Cerebellar nuclear complex (tissue), 1 donor: Measurements from ENCODE around the gene HCN4.
A peak's percentile ranks its signal among the peaks of the same experiment; 100 is the strongest.

Experiments used
- DNase-seq, 2 experiments: peaks; one replicate each; lab custom pipeline; 2025; lab: John Stamatoyannopoulos, UW

HCN4 gene

GRCh38 chr15:73296609-73297353, 72.0 kb downstream of the HCN4 start:
- DNase-seq, result no peak

DNA sequence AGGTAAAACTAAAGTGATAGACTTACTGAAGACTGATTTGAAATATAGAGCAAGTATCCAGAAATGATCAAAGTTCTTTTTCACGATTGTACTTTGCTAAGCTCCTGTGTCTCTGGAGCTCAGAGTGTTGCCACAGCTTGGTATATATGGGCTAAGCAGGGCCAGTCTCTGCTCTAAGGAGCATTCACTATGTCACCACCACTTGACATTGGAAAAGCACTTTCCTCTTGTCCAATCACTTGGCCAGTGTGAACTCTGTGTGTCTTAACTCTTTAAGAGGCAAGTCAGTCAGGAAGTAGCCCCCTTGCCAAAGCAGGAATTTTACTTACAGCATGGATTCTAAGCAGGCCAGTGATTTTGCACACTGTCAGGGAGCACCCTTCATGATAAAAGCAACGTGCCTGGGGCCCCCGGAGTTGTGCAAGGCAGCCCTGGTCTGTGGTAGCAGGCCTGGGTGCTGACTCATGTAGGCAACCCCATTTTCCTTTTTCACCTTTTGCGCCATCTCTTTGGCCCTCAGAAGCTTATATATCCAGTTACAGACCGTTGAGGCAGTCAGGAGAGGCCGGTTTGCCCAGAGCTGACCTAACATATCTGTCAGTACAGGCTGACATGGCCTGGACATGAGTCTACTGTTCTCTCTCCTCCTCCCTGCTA, 73.0 kb downstream of the HCN4 start:
- no peak for DNase-seq

DNA sequence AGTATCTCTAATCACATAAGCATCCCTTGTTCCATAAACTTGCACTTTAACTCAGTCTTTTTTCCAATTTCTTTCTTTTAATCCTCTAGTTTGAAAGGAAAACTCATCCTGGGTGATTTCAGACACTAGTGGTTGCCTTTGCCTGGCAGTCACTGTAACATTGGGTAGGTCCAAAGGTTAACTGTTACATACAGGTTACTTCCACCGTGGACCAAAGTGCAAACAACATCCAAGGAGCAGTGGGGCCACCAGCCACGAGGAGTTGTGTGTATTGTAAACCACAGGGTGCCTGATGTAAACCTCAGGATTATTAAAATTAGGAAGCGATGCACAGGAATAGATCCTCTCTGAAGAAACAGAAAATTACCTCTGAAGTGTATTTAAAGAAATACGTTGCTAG, 75.0 kb downstream of the HCN4 start:
- no peak for DNase-seq

DNA sequence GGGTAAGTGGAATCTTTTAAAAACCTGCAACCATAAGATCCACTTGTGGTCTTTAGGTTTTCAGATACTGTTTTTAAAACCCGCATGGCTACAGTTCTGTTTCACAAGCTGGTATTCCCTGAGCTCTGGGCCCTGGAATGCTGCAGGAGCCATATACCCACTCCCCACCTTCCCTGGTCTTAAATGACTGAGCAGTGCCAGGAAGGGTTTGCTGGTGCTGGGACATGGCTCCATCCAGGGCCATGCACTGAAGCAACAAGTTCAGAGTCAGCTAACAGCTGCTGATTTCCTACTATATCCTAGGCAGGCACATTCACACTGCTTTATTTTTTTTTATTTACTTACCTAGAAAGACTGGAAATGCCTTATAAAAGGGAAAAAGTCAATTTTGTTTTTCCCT, 77.3 kb downstream of the HCN4 start:
- no peak for DNase-seq

DNA sequence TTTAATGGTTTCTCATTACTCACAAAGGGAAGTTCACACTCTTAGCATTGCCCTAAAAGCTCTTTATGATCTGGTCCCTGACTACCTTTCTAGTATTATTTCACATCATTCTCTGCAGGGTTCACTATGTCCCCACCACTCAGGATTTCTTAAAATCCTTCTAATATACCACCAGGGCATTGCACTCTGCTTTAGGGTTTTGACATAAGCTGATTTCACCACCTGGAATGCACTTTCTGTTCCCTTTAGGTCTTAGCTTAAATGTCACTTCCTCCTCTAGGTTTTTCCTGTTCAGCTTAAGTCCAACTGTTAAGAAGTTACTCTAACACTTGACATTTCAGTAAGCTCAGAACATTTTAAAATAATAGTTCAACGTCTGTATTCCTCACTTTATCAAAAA, 81.7 kb downstream of the HCN4 start:
- DNase-seq, result no peak

DNA sequence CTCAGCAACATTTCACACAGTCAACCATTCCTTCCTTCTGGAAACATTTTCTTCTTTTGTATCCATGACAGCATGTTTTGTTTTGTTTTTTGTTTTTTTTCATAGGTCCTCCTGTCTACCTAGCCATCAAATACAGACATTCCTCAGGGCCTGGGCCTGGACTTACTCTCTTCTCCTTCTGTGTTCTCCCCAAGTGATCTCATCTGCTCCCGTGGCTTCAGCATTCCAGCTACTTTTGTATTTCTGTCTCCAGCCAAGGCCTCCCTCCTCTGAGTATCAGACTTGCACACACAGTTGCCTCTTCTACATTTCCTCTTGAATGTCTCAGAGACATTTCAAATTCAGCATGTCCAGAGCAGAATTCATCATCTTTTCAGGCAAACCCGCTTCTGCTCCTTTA, 82.4 kb downstream of the HCN4 start:
- no peak for DNase-seq

DNA sequence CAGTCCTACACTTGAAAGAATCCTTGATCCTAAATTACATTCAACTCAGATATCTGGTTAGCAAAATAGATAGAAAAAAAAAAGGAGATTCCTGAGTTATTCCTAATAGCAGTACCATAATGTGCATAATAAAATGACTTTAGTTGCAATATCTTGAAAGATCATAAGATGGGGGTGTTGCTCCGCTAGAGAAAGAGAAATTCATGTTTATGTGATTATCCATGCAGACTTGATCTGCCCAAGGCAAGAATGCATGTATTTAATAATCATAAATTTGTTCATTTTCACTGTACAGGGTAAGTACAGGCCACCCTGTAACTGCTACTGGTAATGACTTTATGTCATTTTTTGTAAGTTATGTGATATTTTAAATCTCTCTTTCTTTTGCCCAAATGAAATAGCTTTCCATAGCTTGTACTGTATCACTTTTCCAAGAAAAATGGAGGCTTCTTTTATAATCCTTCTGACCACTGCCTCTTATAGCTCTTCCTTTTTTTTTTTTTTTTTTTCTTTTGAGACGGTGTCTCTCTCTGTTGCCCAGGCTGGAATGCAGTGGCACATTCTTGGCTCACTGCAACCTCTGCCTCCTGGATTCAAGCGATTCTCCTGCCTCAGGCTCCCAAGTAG, 84.6 kb downstream of the HCN4 start:
- DNase-seq, result no peak

- no peak for DNase-seq
These were observed 85.3 kb downstream of the HCN4 start for GRCh38 chr15:73283366-73283962.

- DNase-seq, result no peak
These were observed 86.0 kb downstream of the HCN4 start for GRCh38 chr15:73282567-73283365.

- DNase-seq, result no peak
These were observed 92.9 kb downstream of the HCN4 start for GRCh38 chr15:73275862-73276261.

GRCh38 chr15:73273181-73274002, 95.4 kb downstream of the HCN4 start:
- peak in 1 of 2 experiments; percentile 14 for DNase-seq

GRCh38 chr15:73270366-73271097, 98.2 kb downstream of the HCN4 start:
- DNase-seq, result no peak
